DND-41 (cell line): ENCODE measurements around the gene KRT5.

Source experiments
- EZH2 ChIP-seq: IDR thresholded peaks from 3 replicates; pipeline ENCODE4 v1.6.1; 2012; ENCODE audit warnings: borderline replicate concordance, low read depth, mild to moderate bottlenecking, moderate library complexity, low read length, inconsistent platforms; ENCODE audit not compliant: severe bottlenecking
- TF ChIP-seq, protein P1 (sequence below): IDR thresholded peaks from 2 replicates; pipeline ENCODE4 v1.5.1; 2012; ENCODE audit warnings: borderline replicate concordance, low read length, moderate library complexity, mild to moderate bottlenecking; ENCODE audit not compliant: poor library complexity, severe bottlenecking; ENCODE audit errors: extremely low read depth

DNA sequence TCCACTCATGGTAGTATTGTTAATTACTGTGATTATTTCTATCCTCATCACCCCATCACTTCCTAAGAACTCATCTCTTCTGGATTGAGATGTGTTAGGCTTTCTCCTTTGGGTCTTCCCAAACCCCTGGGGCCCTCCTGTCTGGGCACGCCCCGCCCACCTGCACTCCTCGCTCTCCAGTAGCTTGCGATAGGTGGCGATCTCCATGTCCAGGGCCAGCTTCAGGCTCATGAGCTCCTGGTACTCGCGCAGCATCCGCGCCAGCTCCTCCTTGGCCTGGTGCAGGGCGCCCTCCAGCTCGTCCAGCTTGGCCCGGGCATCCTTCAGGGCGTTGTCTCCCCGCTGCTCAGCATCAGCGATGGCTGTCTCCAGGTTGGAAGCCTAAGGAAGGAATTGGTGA, 25.9 kb upstream of the KRT5 start:
- no peak for TF ChIP-seq EZH2
- TF ChIP-seq, protein P1, sequence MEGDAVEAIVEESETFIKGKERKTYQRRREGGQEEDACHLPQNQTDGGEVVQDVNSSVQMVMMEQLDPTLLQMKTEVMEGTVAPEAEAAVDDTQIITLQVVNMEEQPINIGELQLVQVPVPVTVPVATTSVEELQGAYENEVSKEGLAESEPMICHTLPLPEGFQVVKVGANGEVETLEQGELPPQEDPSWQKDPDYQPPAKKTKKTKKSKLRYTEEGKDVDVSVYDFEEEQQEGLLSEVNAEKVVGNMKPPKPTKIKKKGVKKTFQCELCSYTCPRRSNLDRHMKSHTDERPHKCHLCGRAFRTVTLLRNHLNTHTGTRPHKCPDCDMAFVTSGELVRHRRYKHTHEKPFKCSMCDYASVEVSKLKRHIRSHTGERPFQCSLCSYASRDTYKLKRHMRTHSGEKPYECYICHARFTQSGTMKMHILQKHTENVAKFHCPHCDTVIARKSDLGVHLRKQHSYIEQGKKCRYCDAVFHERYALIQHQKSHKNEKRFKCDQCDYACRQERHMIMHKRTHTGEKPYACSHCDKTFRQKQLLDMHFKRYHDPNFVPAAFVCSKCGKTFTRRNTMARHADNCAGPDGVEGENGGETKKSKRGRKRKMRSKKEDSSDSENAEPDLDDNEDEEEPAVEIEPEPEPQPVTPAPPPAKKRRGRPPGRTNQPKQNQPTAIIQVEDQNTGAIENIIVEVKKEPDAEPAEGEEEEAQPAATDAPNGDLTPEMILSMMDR: no peak
